Heart left ventricle (tissue), 16 donors: ENCODE results near the gene KRTAP2-2. TPM values are rescaled to one million over a fixed set of nuclear protein-coding genes. Genes with fewer than 3 reads are reported as not detected.
A peak's percentile ranks its signal among the peaks of the same experiment; 100 is the strongest.
"Not testable (repeated sequence)": the region's sequence is repeated elsewhere in the genome, so short reads cannot be mapped to it uniquely, and the experiment has no call there.

Experiments used
- ATAC-seq, 4 donors: fragments of 200-7000 bp; cut with Tn5 transposase; one replicate each; pipeline ENCODE4 v1.9.1; 2020 to 2022; ENCODE audit warnings: moderate library complexity in 4 of 4, mild to moderate bottlenecking in 3 of 4, moderate number of reproducible peaks in 1 of 4
- DNase-seq, 5 donors: peaks; one replicate each; pipeline ENCODE4 v3.0.0-alpha.2; 2020
- H3K27ac ChIP-seq, 12 donors: fragments of 200-600 bp; sonication (generic) in 4 of 12; one replicate each; pipeline versions ENCODE4 v1.5.0 to v1.8.0; 2016 to 2022; ENCODE audit warnings: mild to moderate bottlenecking in 2 of 12
- H3K27me3 ChIP-seq, 9 donors: fragments of 200-600 bp; sonication (generic) in 2 of 9; one replicate each; pipeline versions ENCODE4 v1.5.1 to v1.8.0; 2016 to 2022; ENCODE audit warnings: mild to moderate bottlenecking in 3 of 9
- H3K36me3 ChIP-seq, 9 donors: fragments of 200-600 bp; sonication (generic) in 2 of 9; one replicate each; pipeline versions ENCODE4 v1.5.0 to v1.8.0; 2018 to 2022; ENCODE audit warnings: mild to moderate bottlenecking in 2 of 9
- H3K4me1 ChIP-seq, 12 donors: fragments of 200-600 bp; sonication (generic) in 4 of 12; one replicate each; pipeline versions ENCODE4 v1.5.0 to v1.8.0; 2016 to 2022; ENCODE audit warnings: mild to moderate bottlenecking in 3 of 12
- H3K4me3 ChIP-seq, 12 donors: fragments of 200-600 bp; sonication (generic) in 4 of 12; one replicate each; pipeline versions ENCODE4 v1.5.0 to v1.8.0; 2017 to 2022; ENCODE audit warnings: mild to moderate bottlenecking in 9 of 12, moderate library complexity in 4 of 12
- H3K9me3 ChIP-seq, 12 donors: fragments of 200-600 bp; sonication (generic) in 4 of 12; one replicate each; pipeline versions ENCODE4 v1.5.0 to v1.8.0; 2016 to 2022; ENCODE audit warnings: mild to moderate bottlenecking in 1 of 12
- POLR2A ChIP-seq, 2 donors: fragments of 450-650 bp; IDR thresholded peaks; one replicate each; pipeline ENCODE4 v1.6.1; 2017; ENCODE audit warnings: antibody characterized with exemption in 2 of 2, mild to moderate bottlenecking in 2 of 2, moderate library complexity in 2 of 2
- WGBS, 4 donors: extraction: QIAGEN DNeasy Blood & Tissue Kit in 2 of 4; methylation state at CpG; one replicate each; pipeline versions ENCODE4 v1.1.5 to v1.1.7; 2013 to 2018; 5-methylcytosine and 5-hydroxymethylcytosine counted together
- intact Hi-C, 10 donors: fragments of 100-400 bp; cut with DNase I; formaldehyde crosslinking; loops; one replicate each; pipeline versions ENCODE4 v1.11.1 to v1.14.2; 2022
- polyA plus RNA-seq, 2 donors: library from polyadenylated mRNA; stranded (reverse); fragments of 200-250 nt; gene quantifications; one replicate each; pipeline ENCODE4 v1.2.3, GENCODE V29; 2013
- total RNA-seq, 9 donors: library from RNA; depleted of rRNA in 2 of 9; stranded (reverse); fragments of >200 nt in 2 of 9; fragmentation: NEBNext Ultra II Directional in 3 of 9; extraction: Animal tissue kit (Norgen Biotek cat#: 25700) in 3 of 9; gene quantifications; one replicate each; pipeline versions ENCODE4 v1.1.0 to v1.2.4, GENCODE V29; 2016 to 2023
- TF ChIP-seq, protein P1 (sequence below), 12 donors: fragments of 200-600 bp; sonication (generic) in 4 of 12; IDR thresholded peaks; one replicate each; pipeline versions ENCODE4 v1.5.0 to v1.8.0; 2018 to 2022; ENCODE audit warnings: antibody characterized with exemption in 12 of 12, mild to moderate bottlenecking in 5 of 12
- donor health status: ischemic (EF 13 %, LVEDD 7.1; RV severe dilation, severe dysfunction).
- donor health status: healthy with polysubstance abuse.
- donor health status: DM: no; HTN: yes; CAD: no.
- donor health status: DM: no; HTN: no; CAD: no.
- donor health status: ischemic (EF 25% LVEDD 6.9; RV normal size, moderate dysfunction).
- donor health status: ischemic (EF 25% LVEDD 5.7; RV mildly dilated, moderate dysfunction).
- donor health status: healthy.
- donor health status: DM: yes; HTN: yes; CAD: no.
- donor health status: ischemic (EF 35%, LVEDD 5.7; RV mildly dilated, moderate dysfunction).
- donor health status: nonischemic (EF 11% LVEDD 7.7; RV severe dilation, severe dysfunction).
- donor health status: DM: yes; HTN: yes; CAD: no.
- donor health status: PGD.
- donor health status: ischemic (EF 29% LVEDD 5.4; RV normal size, mild dysfunction).
- donor health status: nonischemic (EF 23%, LVEDD 6.1; RV moderate dilation, normal function).

KRTAP2-2 gene
- total and polyA plus RNA-seq, 11 donors, result not detected

DNA sequence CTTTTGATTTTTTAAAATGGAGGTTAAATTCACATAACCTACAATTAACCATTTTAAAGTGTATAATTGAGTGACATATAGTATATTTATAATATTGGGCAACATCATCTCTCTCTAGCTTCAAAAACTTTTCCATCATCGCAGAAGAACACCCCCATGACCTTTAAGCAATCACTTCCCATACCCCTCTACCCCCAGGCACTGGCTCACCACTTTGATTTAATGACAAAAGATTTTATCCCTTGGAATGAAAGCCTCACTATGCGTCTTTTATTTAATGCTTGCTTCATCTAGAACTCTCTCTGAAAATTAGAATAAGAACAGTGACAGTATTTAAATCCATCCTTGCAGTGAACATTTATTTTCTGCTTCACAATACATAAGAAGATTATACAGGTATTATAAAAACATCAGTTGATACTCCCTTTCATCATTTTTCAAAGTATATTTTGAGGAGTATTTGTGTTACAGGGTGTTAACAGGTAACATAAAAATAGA, 17.1 kb downstream of the KRTAP2-2 start:
- ATAC-seq (no peak), DNase-seq (no peak)
- Histone ChIP-seq H3K27me3 (peaks cover 0 to 11% (median 0%) of the 10 kb centered on the region in 9 donors), H3K27ac (no peak overlapping the region), H3K4me3 (no peak overlapping the region), H3K9me3 (peaks cover 0 to 3% (median 0%) of the 10 kb centered on the region in 12 donors), H3K4me1 (no peaks in the 10 kb centered on the region), H3K36me3 (no peaks in the 10 kb centered on the region)
- intact Hi-C loops, result no loop called here
- TF ChIP-seq, protein P1, sequence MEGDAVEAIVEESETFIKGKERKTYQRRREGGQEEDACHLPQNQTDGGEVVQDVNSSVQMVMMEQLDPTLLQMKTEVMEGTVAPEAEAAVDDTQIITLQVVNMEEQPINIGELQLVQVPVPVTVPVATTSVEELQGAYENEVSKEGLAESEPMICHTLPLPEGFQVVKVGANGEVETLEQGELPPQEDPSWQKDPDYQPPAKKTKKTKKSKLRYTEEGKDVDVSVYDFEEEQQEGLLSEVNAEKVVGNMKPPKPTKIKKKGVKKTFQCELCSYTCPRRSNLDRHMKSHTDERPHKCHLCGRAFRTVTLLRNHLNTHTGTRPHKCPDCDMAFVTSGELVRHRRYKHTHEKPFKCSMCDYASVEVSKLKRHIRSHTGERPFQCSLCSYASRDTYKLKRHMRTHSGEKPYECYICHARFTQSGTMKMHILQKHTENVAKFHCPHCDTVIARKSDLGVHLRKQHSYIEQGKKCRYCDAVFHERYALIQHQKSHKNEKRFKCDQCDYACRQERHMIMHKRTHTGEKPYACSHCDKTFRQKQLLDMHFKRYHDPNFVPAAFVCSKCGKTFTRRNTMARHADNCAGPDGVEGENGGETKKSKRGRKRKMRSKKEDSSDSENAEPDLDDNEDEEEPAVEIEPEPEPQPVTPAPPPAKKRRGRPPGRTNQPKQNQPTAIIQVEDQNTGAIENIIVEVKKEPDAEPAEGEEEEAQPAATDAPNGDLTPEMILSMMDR (IDR thresholded peaks at IDR 0.05), result no peak
- no peak for TF ChIP-seq POLR2A (IDR thresholded peaks at IDR 0.05)
- 72 to 77% (median 76%) methylated on average over 2 of the region's 2 CpGs for WGBS, 4 donors

DNA sequence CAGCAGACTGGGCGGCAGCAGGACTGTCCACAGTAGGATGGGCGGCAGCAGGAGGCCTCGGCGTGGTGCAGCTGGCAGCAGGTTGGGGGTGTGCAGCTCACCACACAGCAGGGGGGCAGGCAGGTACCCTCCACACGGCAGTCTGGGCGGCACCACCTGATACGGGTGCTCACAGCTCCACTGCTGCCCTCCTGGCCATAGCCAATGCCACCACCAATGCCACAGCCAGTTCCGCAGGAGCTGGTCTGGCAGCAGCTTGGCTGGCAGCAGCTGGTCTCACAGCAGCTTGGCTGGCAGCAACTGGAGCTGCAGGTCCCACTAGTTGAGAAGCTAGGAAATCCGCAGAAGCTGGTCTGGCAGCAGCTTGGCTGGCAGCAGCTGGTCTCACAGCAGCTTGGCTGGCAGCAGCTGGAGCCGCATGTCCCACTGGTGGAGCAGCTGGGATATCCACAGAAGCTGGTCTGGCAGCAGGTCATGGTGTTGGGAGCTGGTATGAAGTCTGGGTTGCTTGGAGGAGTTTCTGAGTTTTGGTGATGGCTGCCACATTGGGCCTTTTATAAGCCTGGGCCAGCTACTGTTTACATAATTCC, 20.6 kb downstream of the KRTAP2-2 start, which contains the start of gene KRTAP1-3:
TSS of gene KRTAP1-3 (minus strand) at position 529 of the 590 bp plus-strand sequence. CDS start at position 476, 53 bp downstream.
- peaks cover 0 to 20% (median 0%) of the 10 kb centered on the region in 9 donors for H3K27me3 ChIP-seq
- DNase-seq, result peak in 1 of 5 donors; percentile 25
- ATAC-seq, intact Hi-C loops, H3K36me3 ChIP-seq, H3K27ac ChIP-seq, H3K4me3 ChIP-seq, H3K9me3 ChIP-seq, H3K4me1 ChIP-seq: not testable (repeated sequence)
- 88 to 94% (median 90%) methylated on average over 5 to 10 of the region's 10 CpGs for WGBS, 4 donors

DNA sequence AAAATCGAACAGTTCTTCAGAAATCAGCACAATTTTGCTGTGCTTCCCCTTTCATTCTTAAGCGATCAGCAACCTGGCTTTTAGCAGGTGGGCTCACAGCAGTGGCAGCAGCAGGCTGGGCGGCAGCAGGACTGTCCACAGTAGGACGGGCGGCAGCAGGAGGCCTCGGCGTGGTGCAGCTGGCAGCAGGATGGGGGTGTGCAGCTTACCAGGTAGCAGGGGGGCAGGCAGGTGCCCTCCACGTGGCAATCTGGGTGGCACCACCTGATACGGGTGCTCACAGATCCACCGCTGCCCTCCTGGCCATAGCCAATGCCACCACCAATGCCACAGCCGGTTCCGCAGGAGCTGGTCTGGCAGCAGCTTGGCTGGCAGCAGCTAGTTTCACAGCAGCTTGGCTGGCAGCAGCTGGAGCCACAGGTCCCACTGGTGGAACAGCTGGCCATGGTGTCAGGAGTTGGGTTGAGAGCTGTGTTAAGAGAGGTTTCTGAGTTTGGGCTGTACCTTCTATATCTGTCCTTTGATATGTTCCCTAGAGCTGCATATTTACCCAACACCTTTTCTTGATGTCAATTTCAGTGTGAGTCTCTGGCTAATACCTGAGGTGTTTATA, 25.3 kb downstream of the KRTAP2-2 start, which contains the start of gene KRTAP1-4:
TSS of gene KRTAP1-4 (minus strand) at position 563 of the 613 bp plus-strand sequence. CDS start at position 446, 117 bp downstream.
- ATAC-seq (no peak), DNase-seq (peak in 1 of 5 donors; percentile 30)
- WGBS, 4 donors, result 72 to 84% (median 77%) methylated on average over 2 to 12 of the region's 12 CpGs
- Histone ChIP-seq H3K4me3 (no peak within 1 kb of the TSS), H3K36me3 (no peaks in the 10 kb centered on the region), H3K4me1 (no peaks in the 10 kb centered on the region), H3K27ac (no peak within 1 kb of the TSS), H3K9me3 (no peaks in the 10 kb centered on the region), H3K27me3 (peaks cover 0 to 27% (median 7%) of the 10 kb centered on the region in 9 donors)
- no peak for TF ChIP-seq POLR2A (IDR thresholded peaks at IDR 0.05)
- TF ChIP-seq, protein P1 (IDR thresholded peaks at IDR 0.05), result no peak
- intact Hi-C loops, result no loop called here

DNA sequence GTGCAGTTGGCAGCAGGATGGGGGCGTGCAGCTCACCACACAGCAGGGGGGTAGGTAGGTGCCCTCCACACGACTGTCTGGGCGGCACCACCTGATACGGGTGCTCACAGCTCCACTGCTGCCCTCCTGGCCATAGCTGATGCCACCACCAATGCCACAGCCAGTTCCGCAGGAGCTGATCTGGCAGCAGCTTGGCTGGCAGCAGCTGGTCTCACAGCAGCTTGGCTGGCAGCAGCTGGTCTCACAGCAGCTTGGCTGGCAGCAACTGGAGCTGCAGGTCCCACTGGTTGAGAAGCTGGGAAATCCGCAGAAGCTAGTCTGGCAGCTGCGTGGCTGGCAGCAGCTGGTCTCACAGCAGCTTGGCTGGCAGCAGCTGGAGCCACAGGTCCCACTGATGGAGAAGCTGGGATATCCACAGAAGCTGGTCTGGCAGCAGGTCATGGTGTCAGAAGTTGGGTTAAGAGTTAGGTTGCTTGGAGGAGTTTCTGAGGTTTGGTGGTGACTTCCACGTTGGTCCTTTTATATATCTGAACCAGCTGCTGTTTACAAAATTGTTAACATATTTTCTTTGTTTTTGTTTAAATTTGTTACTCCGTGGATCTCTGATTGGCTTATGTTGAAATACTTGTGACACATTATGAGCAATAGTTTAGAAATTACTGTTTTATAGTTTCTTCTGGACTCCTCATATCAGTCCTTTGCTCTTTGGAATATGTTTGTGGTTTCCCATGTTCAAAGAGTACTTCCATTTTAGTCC, 28.1 kb downstream of the KRTAP2-2 start, which contains the start of gene KRTAP1-5:
TSS of gene KRTAP1-5 (minus strand) at position 494 of the 757 bp plus-strand sequence. CDS start at position 441, 53 bp downstream.
- Histone ChIP-seq H3K4me3 (no peak within 1 kb of the TSS), H3K36me3 (no peaks in the 10 kb centered on the region), H3K27ac (no peak within 1 kb of the TSS), H3K4me1 (no peaks in the 10 kb centered on the region), H3K9me3 (peaks cover 0 to 3% (median 0%) of the 10 kb centered on the region in 12 donors), H3K27me3 (peaks cover 0 to 23% (median 7%) of the 10 kb centered on the region in 9 donors)
- 72 to 77% (median 76%) methylated on average over 7 to 9 of the region's 9 CpGs for WGBS, 4 donors
- TF ChIP-seq, protein P1 (IDR thresholded peaks at IDR 0.05), result no peak
- no peak for TF ChIP-seq POLR2A (IDR thresholded peaks at IDR 0.05)
- DNase-seq (peak in 1 of 5 donors; percentile 51), ATAC-seq (no peak)
- intact Hi-C loops, result no loop called here
